IPS-18c (cell line): Measurements from ENCODE around the gene GALNT9.

Experiments
- H3K4me3 ChIP-seq: 2 replicates; pipeline ENCODE4 v1.7.0; 2013; ENCODE audit warnings: low read depth, mild to moderate bottlenecking, low read length, moderate library complexity; ENCODE audit not compliant: insufficient read depth
- H3K9me3 ChIP-seq: one replicate; pipeline ENCODE4 v1.6.1; 2013; ENCODE audit warnings: mild to moderate bottlenecking, low read length, moderate library complexity; ENCODE audit not compliant: control insufficient read depth, insufficient read depth

GALNT9 gene

DNA sequence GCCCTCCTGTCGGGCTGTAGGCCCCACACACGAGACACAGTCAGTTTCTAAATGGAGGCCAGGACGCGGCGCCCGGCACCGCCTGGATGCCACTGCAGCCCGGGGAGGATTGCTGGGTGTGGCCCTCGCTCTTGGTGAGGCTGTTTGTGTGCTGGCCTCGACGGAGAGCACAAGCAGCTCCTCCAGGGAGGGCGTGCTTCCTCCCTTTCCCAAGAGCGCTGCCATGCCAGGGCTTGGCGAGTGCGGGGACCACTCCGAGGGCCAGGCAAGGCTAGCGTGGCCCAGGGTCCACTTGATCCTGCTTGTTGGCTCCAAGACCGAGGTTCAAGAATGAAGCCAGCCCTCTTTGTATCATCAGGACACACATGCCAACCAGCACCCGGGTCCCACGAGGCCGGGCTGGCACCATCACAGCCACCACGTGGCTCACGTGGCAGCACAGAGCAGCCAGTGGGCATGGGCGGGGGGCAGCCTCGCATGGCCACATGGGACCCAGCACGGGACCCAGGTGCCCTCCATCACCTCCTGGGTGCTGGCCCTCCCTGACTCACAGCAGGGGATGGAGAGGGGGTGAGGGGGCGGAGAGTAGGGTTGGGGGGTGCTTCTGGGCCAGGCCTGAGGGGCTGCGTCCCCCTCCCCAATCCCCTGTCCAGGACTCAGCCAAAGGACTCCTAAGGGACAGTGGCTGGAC lies 113.9 kb downstream of the GALNT9 start:
- peaks cover 3% of the 10 kb centered on the region for H3K9me3 ChIP-seq
- no peak overlapping the region for H3K4me3 ChIP-seq

DNA sequence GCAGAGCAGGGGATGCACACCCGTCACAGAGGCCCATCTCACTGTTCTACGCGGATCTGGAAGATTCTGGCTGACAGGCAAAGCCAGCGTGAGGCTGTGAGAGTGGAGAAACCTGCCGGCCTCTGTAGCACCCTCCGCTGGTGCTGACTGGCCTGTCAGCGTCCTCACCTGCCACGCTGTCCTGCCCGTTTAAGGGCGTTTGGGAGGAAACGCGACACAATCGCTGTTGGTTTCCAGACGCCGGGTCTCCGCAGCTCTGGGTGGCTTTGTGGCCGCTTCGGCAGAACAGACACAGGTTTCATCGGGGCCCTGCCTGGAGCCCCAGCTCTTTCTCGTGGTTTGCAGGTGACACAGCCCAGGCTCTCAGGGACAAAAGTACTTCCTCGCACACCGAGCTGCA lies 114.5 kb downstream of the GALNT9 start:
- no peak overlapping the region for H3K4me3 ChIP-seq
- peaks cover 2% of the 10 kb centered on the region for H3K9me3 ChIP-seq

DNA sequence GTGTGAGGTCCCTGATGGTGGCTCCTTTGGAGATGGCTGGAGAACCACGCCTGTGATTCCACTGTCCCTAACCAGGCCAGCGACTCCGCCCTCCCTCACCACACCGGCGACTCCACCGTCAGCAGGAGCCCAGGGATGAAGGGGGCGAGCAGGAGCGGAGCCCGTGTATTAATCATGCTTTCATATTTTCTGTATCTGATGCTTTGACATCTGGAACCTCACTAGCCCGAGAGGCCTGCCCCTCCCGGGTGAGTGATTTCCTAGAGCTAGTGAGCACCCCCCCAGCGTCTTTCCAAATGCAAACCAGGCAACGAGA lies 115.3 kb downstream of the GALNT9 start:
- Histone ChIP-seq H3K9me3 (peaks cover 2% of the 10 kb centered on the region), H3K4me3 (no peak overlapping the region)

DNA sequence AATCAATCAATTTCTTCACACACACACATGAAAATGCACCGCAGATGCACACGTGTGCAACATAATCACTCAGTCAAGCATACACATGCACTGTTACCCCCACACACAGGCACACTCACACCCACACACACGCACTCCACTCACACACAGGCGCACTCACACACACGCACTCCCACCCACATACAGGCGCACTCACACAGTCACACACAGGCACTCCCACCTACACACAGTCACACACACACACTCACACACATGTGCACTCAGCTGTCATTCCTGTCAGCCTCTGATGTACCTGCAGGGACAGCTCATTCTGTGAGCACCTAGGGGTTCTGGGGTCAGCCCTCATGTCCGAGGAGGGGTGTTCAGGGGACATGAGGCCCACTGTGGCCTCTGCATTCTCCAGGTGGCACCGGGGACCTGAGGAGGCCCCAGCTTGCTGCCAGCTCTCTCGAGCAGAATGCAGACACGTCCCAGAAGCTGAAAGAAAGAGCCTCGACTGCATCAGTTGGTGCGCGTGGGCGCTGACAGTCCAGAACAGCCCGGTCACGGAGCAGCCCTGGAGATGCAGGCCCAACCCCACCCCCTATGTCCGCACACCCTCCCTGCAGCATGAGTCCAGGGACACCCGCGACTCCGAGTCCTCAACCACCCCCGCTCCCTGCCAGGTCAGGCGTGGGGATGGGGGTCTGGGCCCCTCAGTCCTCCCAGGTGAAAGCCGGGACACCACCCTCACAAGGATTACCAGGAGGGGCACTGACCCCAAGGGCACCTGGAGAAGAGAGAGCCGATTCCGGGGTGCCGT lies 115.8 kb downstream of the GALNT9 start:
- H3K4me3 ChIP-seq: no peak overlapping the region
- peaks cover 2% of the 10 kb centered on the region for H3K9me3 ChIP-seq

DNA sequence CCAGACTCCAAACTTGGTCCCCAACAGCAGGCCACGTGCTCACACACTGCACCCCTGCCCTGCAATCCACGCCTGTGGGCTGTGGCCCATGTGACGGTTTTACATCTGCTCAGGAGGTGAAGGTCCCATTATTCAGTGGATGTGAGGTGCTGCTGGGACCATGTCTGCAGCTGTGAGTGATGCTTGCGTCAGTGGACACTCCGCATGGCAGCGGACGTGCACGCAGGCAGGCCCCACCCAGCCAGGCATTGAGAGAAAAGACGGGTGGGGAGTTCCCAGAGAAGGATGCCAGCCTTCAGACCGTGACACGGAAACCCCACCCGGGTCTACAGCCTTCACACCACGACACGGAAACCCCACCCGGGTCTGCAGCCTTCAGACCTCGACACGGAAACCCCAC lies 117.6 kb downstream of the GALNT9 start:
- Histone ChIP-seq H3K4me3 (no peak overlapping the region), H3K9me3 (no peaks in the 10 kb centered on the region)

DNA sequence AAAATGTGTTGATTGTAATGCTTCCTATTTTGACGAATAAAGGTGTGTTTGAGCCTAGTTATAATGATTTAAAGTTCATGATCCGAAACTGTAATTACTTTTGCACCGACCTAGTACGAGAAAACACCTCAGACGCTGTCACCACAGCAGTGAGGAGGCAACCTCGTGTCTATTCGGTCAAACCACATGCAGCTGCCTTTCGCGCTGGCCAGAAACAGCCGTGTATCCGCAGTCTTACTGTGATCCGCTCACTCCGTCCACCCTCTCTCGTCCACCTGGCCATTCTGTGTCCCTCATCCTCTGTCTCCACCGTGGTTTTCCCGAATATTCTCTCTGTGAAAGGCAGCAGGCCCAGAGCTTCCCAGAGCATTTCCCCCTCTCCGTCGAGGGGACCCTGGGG lies 118.1 kb downstream of the GALNT9 start:
- no peaks in the 10 kb centered on the region for H3K9me3 ChIP-seq
- H3K4me3 ChIP-seq: no peak overlapping the region

DNA sequence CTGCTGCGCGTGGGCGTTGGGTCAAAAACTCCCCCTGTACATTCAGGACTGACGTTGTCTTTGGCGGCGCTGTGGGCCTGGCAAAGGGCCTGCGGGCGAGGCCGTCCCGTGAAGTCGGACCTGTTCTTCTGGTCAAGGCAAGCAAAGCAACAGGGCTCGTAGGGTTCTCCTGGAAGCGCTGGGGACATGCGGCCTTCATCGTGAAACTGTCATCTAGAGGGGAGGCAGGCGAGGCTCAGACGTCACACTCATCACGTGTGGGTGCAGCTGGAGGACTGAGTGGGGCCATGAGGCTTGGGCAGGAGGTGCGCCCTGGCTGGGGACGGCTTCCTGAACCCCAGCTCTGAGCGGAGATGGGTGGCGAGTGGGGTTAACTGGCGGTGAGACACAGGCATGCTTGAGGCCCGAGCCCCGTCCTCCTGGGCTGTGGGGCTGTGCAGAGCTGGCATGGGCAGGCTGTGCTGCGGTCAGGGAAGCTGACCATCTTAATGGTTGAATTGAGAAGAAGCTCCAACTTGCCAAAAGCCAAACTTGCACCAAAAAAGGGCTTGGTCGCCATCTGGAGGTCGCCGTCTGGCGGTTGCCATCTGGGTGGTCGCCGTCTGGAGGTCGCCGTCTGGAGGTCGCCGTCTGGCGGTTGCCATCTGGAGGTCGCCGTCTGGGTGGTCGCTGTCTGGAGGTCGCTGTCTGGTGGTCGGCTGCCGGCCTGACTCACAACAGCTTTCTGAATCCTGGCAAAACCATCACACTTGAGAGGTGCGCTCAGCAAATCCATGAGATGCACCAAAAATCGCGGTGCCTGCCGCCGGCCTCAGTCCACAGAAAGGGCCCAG lies 119.0 kb downstream of the GALNT9 start:
- Histone ChIP-seq H3K4me3 (no peak overlapping the region), H3K9me3 (no peaks in the 10 kb centered on the region)

DNA sequence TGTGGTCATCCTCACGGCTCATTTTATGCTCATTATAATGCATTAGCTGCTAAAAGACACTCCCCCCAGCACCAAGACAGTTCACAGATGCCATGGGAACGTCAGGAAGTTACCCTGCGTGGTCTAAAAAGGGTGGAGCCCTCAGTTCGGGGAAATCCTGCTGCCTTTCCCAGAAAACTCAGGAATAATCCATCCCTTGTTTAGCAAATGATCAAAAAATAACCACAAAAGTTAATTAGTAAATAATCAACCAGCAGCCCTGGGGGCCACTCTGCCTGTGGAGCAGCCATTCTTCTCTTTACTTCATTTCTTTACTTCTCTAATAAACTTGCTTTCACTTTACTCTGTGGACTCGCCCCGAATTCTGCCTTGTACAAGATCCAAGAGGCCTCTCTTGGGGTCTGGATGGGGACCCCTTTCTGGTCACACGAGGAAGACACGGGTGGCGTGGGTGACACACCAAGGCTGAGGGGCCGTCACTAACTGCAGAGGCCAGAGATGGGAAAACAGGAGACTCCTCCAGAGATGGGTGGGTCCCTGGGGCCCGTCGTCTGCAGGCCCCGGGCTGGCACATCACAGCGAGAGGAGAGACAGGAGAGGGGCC lies 119.7 kb downstream of the GALNT9 start:
- Histone ChIP-seq H3K9me3 (no peaks in the 10 kb centered on the region), H3K4me3 (no peak overlapping the region)

DNA sequence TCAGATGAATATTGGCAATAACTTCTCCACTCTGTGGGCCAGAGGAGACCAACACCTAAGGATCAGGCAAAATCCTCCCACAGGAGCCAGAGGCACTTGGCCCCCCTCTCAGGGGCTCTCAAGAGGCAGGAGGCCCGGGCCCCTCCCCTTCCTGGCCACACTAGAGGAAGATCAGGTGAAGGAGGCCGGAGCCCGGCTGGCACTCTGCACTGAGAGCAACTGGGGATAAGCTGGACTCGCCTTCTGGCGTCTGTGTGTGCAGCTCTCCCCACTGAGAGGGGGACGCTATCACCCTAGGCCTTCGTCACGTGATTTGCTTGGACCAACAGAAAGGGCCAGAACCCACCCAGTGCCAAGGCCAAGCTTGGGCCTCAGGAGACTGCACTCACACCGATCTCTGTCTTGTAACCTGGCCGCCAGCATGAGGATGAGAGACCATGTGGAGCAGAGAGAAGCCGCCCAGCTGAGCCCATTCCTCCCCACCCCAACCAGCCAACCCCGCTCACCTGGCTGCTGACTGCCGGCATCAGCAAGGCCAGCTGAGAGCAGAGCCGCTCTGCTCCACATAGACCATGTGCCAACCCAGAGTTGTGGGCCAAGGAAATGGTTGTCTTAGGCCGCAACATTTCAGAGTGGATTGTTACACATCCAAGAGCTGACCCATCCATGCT lies 121.1 kb downstream of the GALNT9 start:
- H3K9me3 ChIP-seq: no peaks in the 10 kb centered on the region

DNA sequence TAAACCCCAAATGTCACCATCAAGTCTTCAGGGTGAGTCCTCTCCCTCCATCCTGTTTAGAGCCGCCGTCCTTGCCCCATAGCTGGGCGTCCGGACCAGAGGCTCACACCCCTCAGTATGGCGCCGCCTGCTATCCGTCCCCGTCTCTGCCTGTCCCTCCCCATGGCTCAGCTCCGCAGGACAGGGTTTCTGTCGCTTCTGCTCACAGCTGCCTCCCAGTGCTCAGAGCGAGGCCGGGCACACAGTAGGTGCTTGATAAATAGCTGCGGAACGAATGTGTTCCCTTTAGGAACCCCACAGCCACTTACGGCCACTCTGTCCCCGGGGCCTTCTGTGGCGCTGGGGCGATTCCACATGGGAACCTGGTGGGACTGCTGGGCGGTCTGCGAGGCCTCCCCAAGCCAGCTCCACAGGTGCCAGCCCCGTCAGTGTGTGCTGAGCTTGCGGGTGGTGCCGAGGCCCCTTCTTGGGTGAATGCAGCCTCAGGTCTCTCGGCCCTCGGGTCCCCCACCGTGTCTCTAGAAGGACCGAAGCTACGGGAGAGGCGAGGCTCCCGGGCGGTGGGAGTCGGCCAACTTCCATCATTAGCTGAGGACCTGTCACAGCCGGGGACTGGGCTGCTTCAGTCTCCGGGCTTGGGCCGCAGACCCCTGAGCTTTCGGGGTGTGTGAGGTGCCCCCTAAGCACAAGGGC lies 122.2 kb downstream of the GALNT9 start:
- H3K4me3 ChIP-seq: no peak overlapping the region

More for the DNA sequence above, 121.1 kb downstream of the GALNT9 start:
- H3K4me3 ChIP-seq: no peak overlapping the region

DNA sequence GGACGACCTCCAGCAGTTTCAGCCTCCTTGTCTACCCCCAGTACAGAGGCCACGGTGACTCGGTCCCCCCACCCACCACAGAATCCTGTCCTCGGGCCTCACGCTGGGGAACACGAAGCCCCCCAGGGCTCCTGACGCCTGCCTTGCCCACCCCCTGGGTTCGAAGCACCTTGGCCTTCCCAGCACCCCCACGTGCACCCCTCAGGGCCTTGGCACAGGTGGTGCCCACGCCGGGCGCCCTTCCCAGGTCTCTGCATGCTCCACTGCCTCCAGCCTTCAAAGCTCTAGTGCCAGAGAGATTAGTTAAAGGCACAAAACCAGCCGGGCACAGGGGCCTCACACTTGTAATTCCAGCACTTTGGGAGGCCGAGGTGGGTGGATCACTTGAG lies 123.3 kb downstream of the GALNT9 start:
- no peaks in the 10 kb centered on the region for H3K9me3 ChIP-seq
- H3K4me3 ChIP-seq: no peak overlapping the region

More for the DNA sequence above, 122.2 kb downstream of the GALNT9 start:
- no peaks in the 10 kb centered on the region for H3K9me3 ChIP-seq

DNA sequence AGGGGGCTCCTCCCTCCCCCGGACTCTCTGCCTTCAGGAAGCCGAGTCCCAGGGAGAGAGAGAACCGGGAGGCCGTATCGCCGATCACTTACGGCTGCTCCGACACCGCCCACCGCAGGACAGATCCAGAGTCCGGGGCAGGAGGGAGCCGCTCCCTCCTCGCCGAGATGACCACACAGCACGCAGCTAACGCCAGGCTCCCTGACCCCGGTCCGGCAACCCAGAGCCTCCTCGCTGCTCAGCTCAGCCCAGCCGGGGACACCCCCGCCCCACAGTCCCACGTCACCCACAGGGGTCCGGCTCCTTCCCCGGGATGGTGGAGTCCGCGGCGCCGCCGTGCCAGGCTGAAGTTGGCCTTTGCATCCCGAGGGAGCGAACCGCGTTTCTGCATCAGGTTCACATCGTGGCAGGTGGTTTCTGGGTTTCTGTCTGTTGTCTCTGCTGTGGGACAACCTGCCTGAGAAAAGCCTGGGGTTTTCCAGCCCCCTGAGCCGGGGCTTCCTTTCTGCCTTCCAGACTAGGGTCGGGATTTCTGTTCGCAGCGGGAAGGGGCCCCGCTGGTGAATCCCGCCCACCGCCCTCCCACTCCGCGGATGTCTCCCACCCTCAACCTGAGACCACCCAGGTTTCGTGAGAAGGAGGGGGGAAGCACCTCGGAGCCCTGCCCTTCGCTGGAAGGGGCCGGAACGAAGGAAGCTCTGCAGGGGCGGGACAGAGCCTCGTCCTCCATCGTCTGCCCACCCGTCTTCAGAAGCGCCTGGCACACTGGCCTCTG lies 123.9 kb downstream of the GALNT9 start:
- Histone ChIP-seq H3K4me3 (no peak overlapping the region), H3K9me3 (no peaks in the 10 kb centered on the region)

DNA sequence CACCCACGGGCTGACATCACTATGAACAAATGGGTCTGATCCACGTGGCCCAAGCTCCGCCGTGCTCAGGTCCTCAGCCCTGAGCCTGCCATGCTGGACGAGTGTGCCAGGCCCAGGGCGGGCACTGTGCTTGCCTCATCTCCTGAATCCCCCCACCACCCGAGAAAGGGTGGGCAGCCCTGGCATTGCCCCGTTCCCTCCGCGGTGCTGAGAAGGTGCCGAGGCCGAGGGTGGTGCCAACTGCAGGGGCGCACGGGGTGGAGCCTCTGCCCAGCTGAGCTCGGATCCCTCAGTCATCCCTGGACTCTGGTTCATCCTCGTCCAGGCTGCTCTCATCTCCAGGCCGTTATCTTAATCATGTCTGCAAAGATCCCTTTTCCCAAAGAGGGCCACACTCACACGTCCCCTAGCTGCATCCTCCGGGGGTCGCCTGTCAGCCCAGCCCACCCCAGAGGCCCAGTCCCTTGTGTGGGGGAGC lies 124.6 kb downstream of the GALNT9 start:
- no peak overlapping the region for H3K4me3 ChIP-seq
- H3K9me3 ChIP-seq: no peaks in the 10 kb centered on the region

DNA sequence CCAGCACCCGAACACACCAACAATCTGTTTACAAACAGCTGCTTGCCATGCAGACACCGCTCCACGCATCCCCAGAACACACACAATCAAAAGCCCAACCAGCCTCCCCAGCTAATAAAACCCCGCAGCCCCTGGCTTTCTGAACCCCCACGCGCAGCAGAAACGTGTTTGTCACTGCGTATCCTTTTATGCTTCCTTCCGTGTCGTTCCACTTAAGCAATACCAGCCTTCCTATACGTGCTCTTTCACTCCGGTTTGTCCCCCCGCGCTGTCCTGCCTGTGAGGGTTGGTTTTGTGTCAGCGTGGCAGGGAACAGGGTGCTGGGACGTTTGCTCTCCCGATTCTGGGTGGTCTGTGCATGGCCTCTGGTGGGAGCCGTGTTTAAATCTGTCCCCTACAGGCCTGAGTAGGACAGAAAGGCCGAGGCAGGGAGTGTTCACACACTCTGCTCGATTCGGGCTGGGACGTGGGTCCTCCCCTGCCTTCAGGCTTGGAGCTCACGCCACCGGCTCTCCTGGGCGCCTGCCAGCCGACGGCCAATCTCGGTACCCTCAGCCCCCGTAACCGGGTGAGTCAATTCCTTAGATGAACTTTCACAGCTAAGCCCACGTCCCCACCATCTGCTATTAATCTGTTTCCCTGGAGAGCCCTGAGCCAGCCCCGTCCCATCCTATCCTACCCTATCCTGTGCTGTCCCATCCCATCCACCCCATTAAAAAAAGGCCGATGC lies 125.2 kb downstream of the GALNT9 start:
- no peaks in the 10 kb centered on the region for H3K9me3 ChIP-seq
- no peak overlapping the region for H3K4me3 ChIP-seq

DNA sequence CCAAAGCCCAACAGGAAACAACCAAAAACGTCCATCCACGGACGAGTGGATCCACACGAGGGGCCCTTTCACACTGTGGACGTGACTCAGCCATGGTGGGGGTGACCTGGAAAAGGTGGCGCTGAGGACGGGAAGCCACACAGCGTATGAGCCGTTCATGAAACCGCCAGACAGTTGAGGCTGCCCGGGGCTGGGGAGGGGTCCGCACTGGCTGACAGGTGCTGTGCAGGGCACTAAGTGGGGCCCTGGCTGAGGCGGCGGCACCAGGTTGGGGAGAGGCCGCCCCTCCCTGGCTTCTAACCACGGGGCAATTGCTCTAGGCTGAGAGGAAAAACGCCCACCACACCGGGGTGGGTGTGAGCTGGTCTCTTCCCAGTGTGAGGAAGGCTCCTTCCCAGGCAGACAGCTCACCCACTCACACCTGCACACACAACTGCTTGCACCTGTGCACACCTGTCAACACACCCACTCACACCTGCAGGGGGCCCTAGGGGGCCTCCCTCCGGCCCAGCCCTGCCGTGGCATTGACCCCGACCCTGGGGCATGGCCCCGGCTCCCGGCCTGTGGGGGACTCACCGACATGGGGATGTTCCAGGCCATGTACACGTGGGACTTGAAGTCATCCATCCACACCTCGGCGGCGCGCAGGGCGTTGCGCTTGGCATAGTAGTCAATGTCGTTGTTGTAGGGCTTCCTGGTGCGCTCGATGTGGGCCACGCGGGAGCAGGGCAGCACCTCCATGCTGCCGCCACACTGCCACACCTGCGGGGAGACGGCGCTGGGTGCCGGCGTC lies 126.3 kb downstream of the GALNT9 start:
- no peak overlapping the region for H3K4me3 ChIP-seq
- H3K9me3 ChIP-seq: no peaks in the 10 kb centered on the region
